T-helper 17 cell (primary cell): ENCODE measurements around the gene NINJ2. TPM values are rescaled to one million over a fixed set of nuclear protein-coding genes. Genes with fewer than 3 reads are reported as not detected.

Experiments
- ATAC-seq: fragments of 150-1000 bp; cut with Tn5 transposase; 2 replicates; pipeline ENCODE4 v1.10.0; 2021; ENCODE audit warnings: mild to moderate bottlenecking, moderate library complexity
- DNase-seq, 3 donors: peaks; one replicate each; pipeline versions ENCODE4 v3.0.0 to v3.0.0-alpha.2; 2020 to 2021
- H3K9me3 ChIP-seq: one replicate; pipeline ENCODE4 v1.7.0; 2013; ENCODE audit warnings: low read length, mild to moderate bottlenecking; ENCODE audit not compliant: control insufficient read depth, poor library complexity, severe bottlenecking
- H3K27ac Mint-ChIP-seq: one replicate; pipeline ENCODE4 v1.8.0; 2022; ENCODE audit warnings: mild to moderate bottlenecking, moderate library complexity, mixed read lengths
- H3K27me3 Mint-ChIP-seq: one replicate; pipeline ENCODE4 v1.8.0; 2022; ENCODE audit warnings: mixed read lengths
- H3K36me3 Mint-ChIP-seq: one replicate; pipeline ENCODE4 v1.8.0; 2022; ENCODE audit warnings: low read depth, mixed read lengths
- H3K4me1 Mint-ChIP-seq: one replicate; pipeline ENCODE4 v1.8.0; 2022; ENCODE audit warnings: mild to moderate bottlenecking, mixed read lengths
- H3K4me3 Mint-ChIP-seq: one replicate; pipeline ENCODE4 v1.8.0; 2022; ENCODE audit warnings: mild to moderate bottlenecking, moderate library complexity, mixed read lengths
- total RNA-seq, 4 donors: library from RNA in 2 of 4; stranded (reverse) in 2 of 4; gene quantifications; one replicate each; pipeline ENCODE4 v1.2.3 and lab custom pipeline; 2022 to 2026

Gene NINJ2
- total RNA-seq, 2 donors from 2014 or later: 6.1 to 6.3 TPM

- H3K4me1 Mint-ChIP-seq: peaks cover 46% of the 10 kb centered on the region
- no peak overlapping the region for H3K4me3 Mint-ChIP-seq
- ATAC-seq (no peak), DNase-seq (no peak)
- H3K27me3 Mint-ChIP-seq: no peaks in the 10 kb centered on the region
- peak overlapping the region; percentile 53 for H3K27ac Mint-ChIP-seq
- H3K9me3 ChIP-seq: no peaks in the 10 kb centered on the region
- peaks cover 5% of the 10 kb centered on the region for H3K36me3 Mint-ChIP-seq
Measured at GRCh38 chr12:559208-559905, 103.9 kb downstream of the NINJ2 start.

GRCh38 chr12:558580-558979, 104.7 kb downstream of the NINJ2 start:
- no peaks in the 10 kb centered on the region for H3K9me3 ChIP-seq
- ATAC-seq (no peak), DNase-seq (no peak)
- Mint-ChIP-seq H3K27me3 (no peaks in the 10 kb centered on the region), H3K4me3 (no peak overlapping the region), H3K4me1 (peaks cover 43% of the 10 kb centered on the region), H3K36me3 (peaks cover 5% of the 10 kb centered on the region), H3K27ac (peak overlapping the region; percentile 53)

- no peaks in the 10 kb centered on the region for H3K27me3 Mint-ChIP-seq
- no peak overlapping the region for H3K4me3 Mint-ChIP-seq
- DNase-seq: no peak
- peaks cover 5% of the 10 kb centered on the region for H3K36me3 Mint-ChIP-seq
- peaks cover 47% of the 10 kb centered on the region for H3K4me1 Mint-ChIP-seq
- ATAC-seq: no peak
- H3K27ac Mint-ChIP-seq: no peak overlapping the region
- no peaks in the 10 kb centered on the region for H3K9me3 ChIP-seq
Measured at GRCh38 chr12:556498-556897, 106.7 kb downstream of the NINJ2 start.

GRCh38 chr12:554001-554285, 109.3 kb downstream of the NINJ2 start:
- ATAC-seq: no peak
- Mint-ChIP-seq H3K27me3 (no peaks in the 10 kb centered on the region), H3K36me3 (no peaks in the 10 kb centered on the region), H3K4me3 (peak overlapping the region; percentile 93), H3K27ac (peak overlapping the region; percentile 93), H3K4me1 (peaks cover 42% of the 10 kb centered on the region)
- no peaks in the 10 kb centered on the region for H3K9me3 ChIP-seq
- no peak for DNase-seq

- Mint-ChIP-seq H3K36me3 (no peaks in the 10 kb centered on the region), H3K4me1 (peaks cover 42% of the 10 kb centered on the region), H3K4me3 (peak overlapping the region; percentile 93), H3K27me3 (no peaks in the 10 kb centered on the region), H3K27ac (peak overlapping the region; percentile 93)
- no peaks in the 10 kb centered on the region for H3K9me3 ChIP-seq
- ATAC-seq (peak; percentile 66), DNase-seq (no peak)
Measured at GRCh38 chr12:553216-554000, 109.8 kb downstream of the NINJ2 start.

- peak overlapping the region; percentile 93 for H3K4me3 Mint-ChIP-seq
- peaks cover 39% of the 10 kb centered on the region for H3K4me1 Mint-ChIP-seq
Measured at GRCh38 chr12:552466-552865, 110.8 kb downstream of the NINJ2 start.

GRCh38 chr12:550473-551260, 112.6 kb downstream of the NINJ2 start:
- no peak for DNase-seq
- no peaks in the 10 kb centered on the region for H3K36me3 Mint-ChIP-seq
- peaks cover 40% of the 10 kb centered on the region for H3K4me1 Mint-ChIP-seq
- ATAC-seq: no peak
- H3K4me3 Mint-ChIP-seq: no peak overlapping the region
- H3K27me3 Mint-ChIP-seq: no peaks in the 10 kb centered on the region
- H3K27ac Mint-ChIP-seq: no peak overlapping the region
- H3K9me3 ChIP-seq: no peaks in the 10 kb centered on the region

More at GRCh38 chr12:552466-552865, 110.8 kb downstream of the NINJ2 start:
- ATAC-seq (no peak), DNase-seq (no peak)
- Mint-ChIP-seq H3K27ac (peak overlapping the region; percentile 93), H3K27me3 (no peaks in the 10 kb centered on the region), H3K36me3 (no peaks in the 10 kb centered on the region)
- H3K9me3 ChIP-seq: no peaks in the 10 kb centered on the region

- no peaks in the 10 kb centered on the region for H3K9me3 ChIP-seq
- peaks cover 2% of the 10 kb centered on the region for H3K36me3 Mint-ChIP-seq
- H3K27me3 Mint-ChIP-seq: peaks cover 8% of the 10 kb centered on the region
- peak overlapping the region; percentile 16 for H3K27ac Mint-ChIP-seq
- no peak for ATAC-seq
- peaks cover 38% of the 10 kb centered on the region for H3K4me1 Mint-ChIP-seq
- H3K4me3 Mint-ChIP-seq: no peak overlapping the region
- no peak for DNase-seq
Measured at GRCh38 chr12:549476-550082, 113.7 kb downstream of the NINJ2 start.

GRCh38 chr12:547883-548470, 115.3 kb downstream of the NINJ2 start:
- H3K27me3 Mint-ChIP-seq: peaks cover 14% of the 10 kb centered on the region
- H3K4me3 Mint-ChIP-seq: peak overlapping the region; percentile 49
- peaks cover 33% of the 10 kb centered on the region for H3K4me1 Mint-ChIP-seq
- H3K36me3 Mint-ChIP-seq: peaks cover 6% of the 10 kb centered on the region
- no peak for ATAC-seq
- DNase-seq: no peak
- H3K27ac Mint-ChIP-seq: no peak overlapping the region
- H3K9me3 ChIP-seq: no peaks in the 10 kb centered on the region

GRCh38 chr12:546920-547845, 116.1 kb downstream of the NINJ2 start:
- ATAC-seq (peak; percentile 80), DNase-seq (peak; percentile 57 to 67 (median 66))
- no peaks in the 10 kb centered on the region for H3K9me3 ChIP-seq
- Mint-ChIP-seq H3K36me3 (peaks cover 6% of the 10 kb centered on the region), H3K27me3 (peaks cover 14% of the 10 kb centered on the region), H3K27ac (no peak overlapping the region), H3K4me3 (no peak overlapping the region), H3K4me1 (peaks cover 26% of the 10 kb centered on the region)

- H3K27ac Mint-ChIP-seq: no peak overlapping the region
- H3K4me1 Mint-ChIP-seq: peaks cover 18% of the 10 kb centered on the region
- H3K4me3 Mint-ChIP-seq: no peak overlapping the region
- peaks cover 14% of the 10 kb centered on the region for H3K27me3 Mint-ChIP-seq
- ATAC-seq (no peak), DNase-seq (no peak)
- peaks cover 6% of the 10 kb centered on the region for H3K36me3 Mint-ChIP-seq
- no peaks in the 10 kb centered on the region for H3K9me3 ChIP-seq
Measured at GRCh38 chr12:546265-546919, 116.9 kb downstream of the NINJ2 start.
